Testis (tissue), 3 donors: ENCODE data around the gene TBX21. TPM values are rescaled to one million over a fixed set of nuclear protein-coding genes. Genes with fewer than 3 reads are reported as not detected.

Experiments used
- DNase-seq: peaks from one replicate; pipeline ENCODE4 v3.0.0-alpha.2; 2019
- H3K27ac ChIP-seq, 2 donors: fragments of 200-600 bp; sonication (generic); one replicate each; pipeline ENCODE4 v1.5.1; 2019
- H3K27me3 ChIP-seq: fragments of 200-600 bp; sonication (generic); one replicate; pipeline ENCODE4 v1.5.1; 2019
- H3K36me3 ChIP-seq: fragments of 200-600 bp; sonication (generic); one replicate; pipeline ENCODE4 v1.5.1; 2017; ENCODE audit warnings: low read depth; ENCODE audit errors: missing control alignments
- H3K4me1 ChIP-seq: fragments of 200-600 bp; sonication (generic); one replicate; pipeline ENCODE4 v1.5.1; 2019
- H3K4me3 ChIP-seq, 2 donors: fragments of 200-600 bp; sonication (generic); one replicate each; pipeline ENCODE4 v1.5.1; 2017 to 2019
- H3K9me3 ChIP-seq: fragments of 200-600 bp; sonication (generic); one replicate; pipeline ENCODE4 v1.5.1; 2017
- POLR2A ChIP-seq: fragments of 450-650 bp; IDR thresholded peaks from one replicate; pipeline ENCODE4 v1.6.1; 2017; ENCODE audit warnings: antibody characterized with exemption, mild to moderate bottlenecking, moderate library complexity
- WGBS, 2 donors: methylation state at CpG; one replicate each; pipeline ENCODE4 v1.1.5; 2018; 5-methylcytosine and 5-hydroxymethylcytosine counted together
- intact Hi-C: fragments of 100-400 bp; cut with DNase I; formaldehyde crosslinking; loops from one replicate; pipeline ENCODE4 v1.15.1; 2023; ENCODE audit warnings: low total_unique reads
- polyA plus RNA-seq: library from polyadenylated mRNA; stranded (reverse); fragments of 350-450 nt; fragmentation: Illumina TruSeq; extraction: RNeasy Lipid Tissue Mini Kit (QIAGEN cat#74804); gene quantifications from one replicate; pipeline ENCODE4 v1.2.3, GENCODE V29; 2014; ENCODE audit warnings: low read depth, low replicate concordance; ENCODE audit not compliant: insufficient read depth
- total RNA-seq, 2 donors: library from RNA; depleted of rRNA; stranded (reverse); fragments of >200 nt; gene quantifications; one replicate each; pipeline ENCODE4 v1.2.3, GENCODE V29; 2016
- TF ChIP-seq, protein P1 (sequence below), 3 experiments: fragments of 450-650 bp in 2 of 3; fragments of 200-600 bp in 1 of 3; sonication (generic) in 1 of 3; IDR thresholded peaks; one replicate each; pipeline ENCODE4 v1.5.1; 2016 to 2019; ENCODE audit warnings: antibody characterized with exemption in 3 of 3, mild to moderate bottlenecking in 2 of 3, moderate library complexity in 1 of 3

Gene TBX21
- total and polyA plus RNA-seq, 3 donors from 2014 or later, result 1.1 to 2.2 (median 1.8) TPM

DNA sequence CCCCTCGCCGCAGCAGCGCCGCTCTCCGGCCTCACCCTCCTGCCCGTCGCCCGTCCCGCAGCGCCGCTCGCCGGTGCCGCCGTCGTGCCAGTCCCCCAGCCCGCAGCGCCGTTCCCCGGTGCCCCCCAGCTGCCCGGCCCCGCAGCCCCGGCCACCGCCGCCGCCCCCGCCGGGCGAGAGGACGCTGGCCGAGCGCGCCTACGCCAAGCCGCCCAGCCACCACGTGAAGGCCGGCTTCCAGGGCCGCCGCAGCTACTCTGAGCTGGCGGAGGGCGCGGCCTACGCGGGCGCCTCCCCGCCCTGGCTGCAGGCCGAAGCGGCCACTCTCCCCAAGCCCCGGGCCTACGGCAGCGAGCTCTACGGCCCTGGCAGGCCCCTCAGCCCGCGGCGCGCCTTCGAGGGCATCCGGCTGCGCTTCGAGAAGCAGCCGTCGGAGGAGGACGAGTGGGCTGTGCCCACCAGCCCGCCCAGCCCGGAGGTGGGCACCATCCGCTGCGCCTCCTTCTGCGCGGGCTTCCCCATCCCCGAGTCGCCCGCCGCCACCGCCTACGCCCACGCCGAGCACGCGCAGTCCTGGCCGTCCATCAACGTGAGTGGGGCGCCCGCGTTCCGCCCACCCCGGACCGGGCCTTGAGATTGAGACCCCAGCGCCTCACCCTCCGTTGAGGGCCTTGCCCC lies 24.0 kb upstream of the TBX21 start:
- Histone ChIP-seq H3K27ac (no peak overlapping the region), H3K4me3 (peak overlapping the region; percentile 26 to 41), H3K36me3 (no peaks in the 10 kb centered on the region), H3K9me3 (no peaks in the 10 kb centered on the region), H3K4me1 (peaks cover 8% of the 10 kb centered on the region), H3K27me3 (no peaks in the 10 kb centered on the region)
- intact Hi-C loops, result no loop called here
- DNase-seq, result no peak
- no peak for TF ChIP-seq POLR2A
- TF ChIP-seq, protein P1, sequence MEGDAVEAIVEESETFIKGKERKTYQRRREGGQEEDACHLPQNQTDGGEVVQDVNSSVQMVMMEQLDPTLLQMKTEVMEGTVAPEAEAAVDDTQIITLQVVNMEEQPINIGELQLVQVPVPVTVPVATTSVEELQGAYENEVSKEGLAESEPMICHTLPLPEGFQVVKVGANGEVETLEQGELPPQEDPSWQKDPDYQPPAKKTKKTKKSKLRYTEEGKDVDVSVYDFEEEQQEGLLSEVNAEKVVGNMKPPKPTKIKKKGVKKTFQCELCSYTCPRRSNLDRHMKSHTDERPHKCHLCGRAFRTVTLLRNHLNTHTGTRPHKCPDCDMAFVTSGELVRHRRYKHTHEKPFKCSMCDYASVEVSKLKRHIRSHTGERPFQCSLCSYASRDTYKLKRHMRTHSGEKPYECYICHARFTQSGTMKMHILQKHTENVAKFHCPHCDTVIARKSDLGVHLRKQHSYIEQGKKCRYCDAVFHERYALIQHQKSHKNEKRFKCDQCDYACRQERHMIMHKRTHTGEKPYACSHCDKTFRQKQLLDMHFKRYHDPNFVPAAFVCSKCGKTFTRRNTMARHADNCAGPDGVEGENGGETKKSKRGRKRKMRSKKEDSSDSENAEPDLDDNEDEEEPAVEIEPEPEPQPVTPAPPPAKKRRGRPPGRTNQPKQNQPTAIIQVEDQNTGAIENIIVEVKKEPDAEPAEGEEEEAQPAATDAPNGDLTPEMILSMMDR (IDR thresholded peaks at IDR 0.05), result no peak
- 56 to 90% methylated on average over 2 to 43 of the region's 89 CpGs for WGBS, 2 donors

DNA sequence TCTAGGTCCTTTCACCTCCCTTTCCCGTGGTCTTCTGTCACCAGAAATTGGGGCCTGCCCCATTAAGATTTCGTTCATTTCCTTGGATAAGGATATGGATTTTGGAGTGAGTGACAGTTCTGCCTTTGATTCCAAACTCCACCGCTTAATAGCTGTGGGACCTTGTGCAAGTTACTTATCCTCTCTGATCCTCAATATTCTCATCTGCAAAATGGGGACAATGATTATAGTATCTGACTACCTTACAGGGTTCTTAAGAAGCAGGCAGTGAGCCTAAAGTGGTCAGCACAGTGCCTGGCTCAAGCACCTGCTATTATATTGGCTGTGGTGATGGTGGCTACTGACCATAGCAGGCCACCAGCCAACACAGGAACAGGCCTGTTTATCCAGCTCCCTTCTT lies 23.4 kb upstream of the TBX21 start:
- TF ChIP-seq, protein P1 (IDR thresholded peaks at IDR 0.05), result no peak
- TF ChIP-seq POLR2A, result no peak
- no peaks in the 10 kb centered on the region for H3K36me3 ChIP-seq
- intact Hi-C loops, result no loop called here
- H3K27me3 ChIP-seq, result no peaks in the 10 kb centered on the region
- no peaks in the 10 kb centered on the region for H3K9me3 ChIP-seq
- peak overlapping the region in 1 of 2 donors; percentile 41 for H3K4me3 ChIP-seq
- DNase-seq, result no peak
- WGBS, 2 donors, result 45 to 81% methylated on average over 3 of the region's 3 CpGs
- peaks cover 8% of the 10 kb centered on the region for H3K4me1 ChIP-seq
- H3K27ac ChIP-seq, result no peak overlapping the region

DNA sequence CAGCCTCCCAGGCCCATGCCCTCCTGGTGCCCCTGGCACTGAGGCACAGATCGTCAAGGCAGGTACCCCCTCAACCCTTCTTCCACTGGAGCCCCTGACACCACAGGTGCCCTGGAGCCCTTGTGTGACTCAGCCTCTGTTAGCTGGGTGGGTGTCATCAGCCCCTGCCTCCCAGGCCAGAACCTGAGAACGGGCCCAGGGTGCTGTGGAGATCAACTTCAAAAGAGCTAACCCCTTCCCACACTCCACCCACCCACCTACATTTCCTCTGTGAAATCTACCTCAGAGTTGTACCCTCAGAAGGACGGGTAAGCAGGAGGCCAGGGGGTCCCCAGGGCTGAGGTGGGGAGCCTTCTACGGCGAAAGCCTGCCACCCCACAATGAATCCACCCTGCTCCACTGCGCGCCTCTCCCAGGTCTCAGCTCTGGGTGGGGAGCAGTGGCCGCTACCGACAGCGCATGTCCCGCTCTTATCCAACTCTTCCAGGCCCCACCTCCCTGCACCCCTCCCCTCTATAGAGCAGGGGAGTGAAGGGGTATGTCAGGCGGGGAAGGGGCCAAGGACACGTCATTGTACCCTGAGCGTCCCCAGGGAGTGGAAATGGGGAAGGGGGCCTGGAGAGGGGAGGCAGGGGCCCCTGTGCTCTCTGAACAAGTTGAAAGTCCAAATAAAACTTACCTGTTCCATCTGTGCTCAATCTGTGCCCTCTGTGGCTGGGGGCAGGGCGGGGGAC lies 21.5 kb upstream of the TBX21 start:
- no peak overlapping the region for H3K4me3 ChIP-seq
- intact Hi-C loops, result no loop called here
- H3K4me1 ChIP-seq, result peaks cover 6% of the 10 kb centered on the region
- H3K9me3 ChIP-seq, result no peaks in the 10 kb centered on the region
- DNase-seq, result no peak
- no peak for TF ChIP-seq POLR2A
- TF ChIP-seq, protein P1 (IDR thresholded peaks at IDR 0.05), result no peak
- no peaks in the 10 kb centered on the region for H3K27me3 ChIP-seq
- H3K27ac ChIP-seq, result no peak overlapping the region
- no peaks in the 10 kb centered on the region for H3K36me3 ChIP-seq
- 85 to 94% methylated on average over 10 to 15 of the region's 15 CpGs for WGBS, 2 donors

GRCh38 chr17:47712330-47713023 lies 20.6 kb upstream of the TBX21 start:
- H3K27me3 ChIP-seq, result no peaks in the 10 kb centered on the region
- H3K27ac ChIP-seq, result no peak overlapping the region
- peaks cover 5% of the 10 kb centered on the region for H3K4me1 ChIP-seq
- H3K4me3 ChIP-seq, result no peak overlapping the region
- H3K9me3 ChIP-seq, result no peaks in the 10 kb centered on the region
- TF ChIP-seq POLR2A, result no peak
- TF ChIP-seq, protein P1 (IDR thresholded peaks at IDR 0.05), result no peak
- intact Hi-C loops, result no loop called here
- WGBS, 2 donors, result 63 to 71% methylated on average over 4 to 5 of the region's 5 CpGs
- no peak for DNase-seq
- H3K36me3 ChIP-seq, result no peaks in the 10 kb centered on the region
